ENCODE measurements around the gene EPHB1.

The EPHB1 gene

DNA sequence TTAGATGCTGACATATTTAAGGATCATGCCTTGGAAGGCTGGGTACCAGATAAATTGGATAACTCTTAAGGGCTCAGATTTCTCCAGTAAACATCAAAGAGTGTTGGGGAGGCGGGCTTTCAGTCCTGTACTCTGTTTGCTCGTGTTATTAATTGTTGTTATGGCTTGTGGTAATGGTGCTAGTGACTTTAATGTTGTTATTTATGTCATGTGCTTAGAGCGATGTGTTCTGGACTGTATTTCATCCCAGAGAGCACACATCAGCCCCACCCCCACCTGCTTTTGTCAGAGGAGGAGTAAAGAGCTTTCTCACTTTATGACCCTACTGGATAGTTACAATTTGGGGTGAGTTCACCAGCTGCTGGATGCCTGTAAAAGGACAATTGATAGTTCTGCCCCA, 386.3 kb downstream of the EPHB1 start:
- DNase-seq (ENCODE audit: low read depth in 1 of 2, low spot score in 1 of 2): no peak

DNA sequence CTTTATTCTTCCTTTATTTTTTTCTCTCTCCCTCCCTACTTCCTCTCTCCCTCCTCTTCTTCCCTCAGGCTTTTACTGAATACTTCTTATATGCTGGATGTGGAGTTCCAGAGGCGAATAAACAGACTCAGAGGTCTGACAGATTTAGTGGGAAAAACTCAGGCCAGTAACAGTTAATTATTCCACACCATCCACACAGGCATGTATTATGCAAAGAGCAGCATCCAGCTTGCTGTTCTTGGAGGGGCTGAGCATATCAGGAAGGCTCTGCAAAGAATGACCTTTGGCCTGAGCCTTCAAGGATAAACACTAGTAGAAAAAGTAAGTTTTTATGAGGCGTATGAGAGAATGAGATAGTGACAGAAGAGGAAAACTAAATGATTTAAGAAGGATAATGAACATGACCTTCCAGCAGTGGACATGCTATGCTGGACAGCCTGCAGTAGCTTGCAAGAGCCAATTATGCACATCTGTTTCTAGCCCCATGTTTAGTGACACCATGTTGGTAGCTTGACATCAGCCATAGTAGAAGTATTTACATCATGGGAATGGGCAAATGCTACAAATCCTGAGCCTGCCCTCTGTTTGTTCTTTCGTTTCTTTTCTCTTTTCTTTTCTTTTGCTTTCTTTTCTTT, 387.4 kb downstream of the EPHB1 start:
- no peak for DNase-seq (ENCODE audit: low read depth in 1 of 2, low spot score in 1 of 2)

GRCh38 chr3:135190658-135191057, 395.6 kb downstream of the EPHB1 start:
- no peak for DNase-seq (ENCODE audit: low read depth in 1 of 2, low spot score in 1 of 2)

- DNase-seq (ENCODE audit: low read depth in 1 of 2, low spot score in 1 of 2): no peak
These were observed 396.6 kb downstream of the EPHB1 start for GRCh38 chr3:135191708-135192107.

DNA sequence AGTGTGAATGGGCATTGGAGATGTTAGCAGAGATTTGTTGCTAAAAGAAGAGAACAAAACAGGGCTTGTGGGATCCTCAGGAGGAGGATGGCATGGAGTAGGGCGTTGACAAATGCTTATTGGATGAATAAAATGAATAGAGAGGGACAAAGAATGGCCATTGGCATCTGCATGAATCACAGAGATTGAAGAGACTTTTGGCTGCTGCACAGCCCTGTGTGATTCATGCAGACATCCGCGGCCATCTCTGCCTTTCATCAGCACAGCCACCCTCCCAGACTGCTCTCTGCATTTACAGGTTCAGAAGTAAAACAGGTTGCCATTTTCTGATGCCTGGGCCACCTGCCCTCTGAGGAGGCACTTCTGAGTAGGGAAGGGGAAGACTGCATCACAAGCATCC, 397.9 kb downstream of the EPHB1 start:
- DNase-seq (ENCODE audit: low read depth in 1 of 2, low spot score in 1 of 2): no peak

DNA sequence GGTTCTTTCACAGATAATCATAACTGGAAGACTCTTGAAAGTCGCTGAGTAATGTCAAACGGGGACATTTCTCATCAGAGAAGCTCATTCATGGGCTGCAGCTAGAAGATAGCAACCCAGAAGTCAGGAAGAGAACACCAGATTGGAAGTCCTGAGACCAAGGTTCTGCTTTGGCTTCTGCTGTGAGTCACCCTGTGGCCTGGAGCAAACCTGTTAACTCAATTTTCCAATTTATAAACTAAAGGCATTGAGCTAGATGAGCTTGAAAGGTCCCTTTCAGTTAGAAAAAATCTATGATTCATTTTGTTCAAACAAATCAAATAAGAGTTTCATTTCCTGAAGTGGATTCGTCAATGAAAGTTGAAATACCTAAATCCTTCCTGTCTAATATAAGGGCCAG, 402.2 kb downstream of the EPHB1 start:
- no peak for DNase-seq (ENCODE audit: low read depth in 1 of 2, low spot score in 1 of 2)

DNA sequence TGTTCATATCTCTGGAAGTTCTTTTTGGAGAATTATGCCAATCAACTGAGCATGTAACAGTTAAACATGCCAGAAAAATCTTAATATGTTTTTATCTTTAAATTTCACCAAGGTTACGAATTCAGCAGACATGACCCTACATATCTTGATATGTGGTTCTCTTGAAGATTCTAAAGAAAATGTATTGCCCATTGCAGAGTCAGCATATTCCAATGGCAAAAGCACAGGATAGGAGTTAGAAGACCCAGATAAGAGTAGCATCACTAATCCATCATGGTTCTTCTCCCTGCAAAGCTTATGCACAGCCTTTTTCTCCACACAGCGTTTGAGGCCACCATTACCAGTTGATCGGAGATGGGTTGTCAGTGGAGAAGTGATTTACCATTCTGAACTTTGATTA, 402.8 kb downstream of the EPHB1 start:
- no peak for DNase-seq (ENCODE audit: low read depth in 1 of 2, low spot score in 1 of 2)

DNA sequence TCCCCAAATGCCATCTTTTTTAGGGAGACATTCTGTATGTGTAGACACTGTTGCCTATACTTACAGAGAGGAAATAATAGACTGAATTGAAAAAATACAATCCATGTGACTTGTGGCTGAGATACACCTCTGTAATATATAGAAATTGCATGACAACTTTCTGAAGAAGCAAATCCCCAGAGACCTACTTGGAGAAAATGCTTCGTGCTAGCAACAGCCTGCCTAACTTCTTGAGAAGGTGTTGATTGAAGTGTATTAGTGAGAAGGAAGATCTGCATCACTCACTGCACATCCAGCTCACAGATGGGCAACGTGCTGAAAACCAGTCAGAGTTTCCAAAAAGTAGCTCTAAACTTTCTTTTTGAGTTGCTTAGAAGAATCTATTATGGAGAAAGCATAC, 404.1 kb downstream of the EPHB1 start:
- no peak for DNase-seq (ENCODE audit: low read depth in 1 of 2, low spot score in 1 of 2)

DNA sequence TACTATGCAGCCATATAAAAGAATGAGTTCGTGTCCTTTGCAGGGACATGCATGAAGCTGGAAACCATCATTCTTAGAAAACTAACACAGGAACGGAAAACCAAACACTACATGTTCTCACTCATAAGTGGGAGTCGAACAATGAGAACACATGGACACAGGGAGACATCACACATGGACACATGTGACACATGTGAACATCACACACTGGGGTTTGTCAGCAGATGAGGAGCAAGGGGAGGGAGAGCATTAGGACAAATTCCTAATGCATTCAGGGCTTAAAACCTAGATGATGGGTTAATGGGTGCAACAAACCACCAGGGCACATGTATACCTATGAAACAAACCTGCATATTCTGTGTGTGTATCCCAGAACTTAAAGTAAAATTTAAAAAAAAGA, 408.0 kb downstream of the EPHB1 start:
- no peak for DNase-seq (ENCODE audit: low read depth in 1 of 2, low spot score in 1 of 2)

- no peak for DNase-seq (ENCODE audit: low read depth in 1 of 2, low spot score in 1 of 2)
These were observed 418.2 kb downstream of the EPHB1 start for GRCh38 chr3:135213213-135213612.

GRCh38 chr3:135213822-135214221, 418.8 kb downstream of the EPHB1 start:
- no peak for DNase-seq (ENCODE audit: low read depth in 1 of 2, low spot score in 1 of 2)

DNA sequence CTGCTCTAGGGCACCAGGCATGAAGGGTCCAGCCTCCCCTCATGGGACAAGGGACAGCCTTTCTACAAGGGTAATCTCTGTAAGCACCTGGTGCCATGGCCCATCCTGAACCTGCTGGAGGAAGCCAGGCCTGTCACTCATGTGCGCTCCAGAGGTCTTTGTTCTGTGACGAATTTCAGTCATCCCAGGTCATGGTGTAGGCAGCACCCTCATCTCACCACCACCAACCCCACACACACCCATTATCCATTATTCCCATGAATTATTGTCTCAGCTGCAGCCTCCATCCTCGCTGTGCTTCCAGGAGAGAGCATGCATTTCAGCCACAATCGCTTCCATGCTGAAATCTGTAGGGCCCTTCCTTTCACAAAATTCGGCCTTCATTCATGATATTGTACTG, 419.3 kb downstream of the EPHB1 start:
- no peak for DNase-seq (ENCODE audit: low read depth in 1 of 2, low spot score in 1 of 2)

DNA sequence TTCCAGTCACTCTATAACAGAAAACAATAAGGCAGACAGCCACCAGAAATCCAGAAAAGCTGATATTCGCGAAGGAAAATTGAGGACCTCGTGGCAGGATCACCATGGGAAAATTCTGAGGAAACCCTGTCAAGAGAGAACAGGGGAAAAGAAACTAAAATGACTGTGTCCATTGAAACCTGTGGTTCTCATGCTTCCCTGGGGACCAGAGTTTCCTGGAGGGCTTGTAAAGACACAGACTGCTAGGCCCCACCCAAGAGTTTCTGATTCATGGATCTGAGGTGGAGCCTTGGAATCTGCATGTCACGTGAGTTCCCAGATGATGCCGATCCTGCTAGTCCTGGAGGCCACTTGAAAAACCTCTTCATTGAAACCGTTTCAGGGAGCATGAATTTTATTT, 420.5 kb downstream of the EPHB1 start:
- no peak for DNase-seq (ENCODE audit: low read depth in 1 of 2, low spot score in 1 of 2)

DNA sequence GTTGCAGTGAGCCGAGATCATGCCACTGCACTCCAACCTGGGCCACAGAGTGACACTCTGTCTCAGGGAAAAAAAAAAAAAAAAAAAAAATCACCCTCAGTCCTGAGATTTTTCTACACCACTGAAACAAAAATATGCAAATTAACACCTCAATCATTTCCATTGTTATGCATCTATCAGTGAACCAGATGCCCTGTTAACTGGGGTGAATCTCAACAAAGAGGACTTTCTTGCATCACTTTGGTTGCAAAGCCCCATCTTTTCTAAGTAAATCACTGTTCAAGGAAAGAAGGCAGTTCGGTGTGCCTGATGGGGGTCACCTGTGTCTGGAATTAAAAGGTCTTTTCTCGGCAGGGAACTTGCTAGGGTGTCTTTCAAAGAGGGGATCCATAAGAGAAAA, 421.6 kb downstream of the EPHB1 start:
- no peak for DNase-seq (ENCODE audit: low read depth in 1 of 2, low spot score in 1 of 2)

- DNase-seq (ENCODE audit: low read depth in 1 of 2, low spot score in 1 of 2): no peak
These were observed 422.7 kb downstream of the EPHB1 start for GRCh38 chr3:135217730-135218129.

- no peak for DNase-seq (ENCODE audit: low read depth in 1 of 2, low spot score in 1 of 2)
These were observed 423.2 kb downstream of the EPHB1 start for GRCh38 chr3:135218304-135218703.

DNA sequence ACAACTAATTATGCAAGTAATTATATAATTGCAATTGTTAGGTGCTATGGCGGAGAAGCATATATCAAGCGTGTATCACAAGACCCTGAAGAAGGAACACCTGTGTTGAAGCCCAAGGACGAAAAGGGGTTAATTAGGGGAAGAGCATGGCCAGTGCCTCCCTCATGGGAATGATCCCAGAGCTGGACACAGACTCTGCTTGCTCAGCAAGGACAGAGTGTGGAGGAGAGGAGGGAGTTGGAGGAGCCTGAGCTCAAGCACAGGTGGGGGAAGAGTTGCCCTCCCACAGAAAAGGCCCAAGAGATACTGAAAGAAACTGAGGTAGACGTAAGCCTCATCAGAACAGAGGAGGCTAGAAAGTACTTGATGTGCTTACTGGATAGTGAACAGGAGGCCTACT, 423.7 kb downstream of the EPHB1 start:
- DNase-seq (ENCODE audit: low read depth in 1 of 2, low spot score in 1 of 2): no peak

- no peak for DNase-seq (ENCODE audit: low read depth in 1 of 2, low spot score in 1 of 2)
These were observed 429.8 kb downstream of the EPHB1 start for GRCh38 chr3:135224815-135225362.

GRCh38 chr3:135226057-135226456, 431.0 kb downstream of the EPHB1 start:
- no peak for DNase-seq (ENCODE audit: low read depth in 1 of 2, low spot score in 1 of 2)

DNA sequence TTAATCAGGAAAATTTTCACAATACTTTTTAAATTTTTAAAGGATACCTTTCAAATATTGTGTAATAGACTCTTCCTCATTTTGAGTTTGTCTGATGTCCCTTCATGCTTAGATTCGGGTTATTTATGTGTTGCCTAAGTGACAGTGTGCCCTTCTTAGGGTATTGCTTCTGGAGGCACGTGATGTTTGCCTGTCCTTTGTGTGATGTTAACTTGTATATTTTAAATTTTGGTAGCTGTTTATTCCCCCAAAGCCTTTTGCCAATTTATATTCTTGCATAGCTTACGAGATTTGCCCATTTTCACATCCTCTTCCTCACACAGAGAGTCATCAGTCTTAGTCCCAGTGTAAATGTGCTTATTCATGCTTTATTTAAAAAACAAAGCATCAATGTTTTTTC, 433.1 kb downstream of the EPHB1 start:
- DNase-seq (ENCODE audit: low read depth in 1 of 2, low spot score in 1 of 2): no peak

DNA sequence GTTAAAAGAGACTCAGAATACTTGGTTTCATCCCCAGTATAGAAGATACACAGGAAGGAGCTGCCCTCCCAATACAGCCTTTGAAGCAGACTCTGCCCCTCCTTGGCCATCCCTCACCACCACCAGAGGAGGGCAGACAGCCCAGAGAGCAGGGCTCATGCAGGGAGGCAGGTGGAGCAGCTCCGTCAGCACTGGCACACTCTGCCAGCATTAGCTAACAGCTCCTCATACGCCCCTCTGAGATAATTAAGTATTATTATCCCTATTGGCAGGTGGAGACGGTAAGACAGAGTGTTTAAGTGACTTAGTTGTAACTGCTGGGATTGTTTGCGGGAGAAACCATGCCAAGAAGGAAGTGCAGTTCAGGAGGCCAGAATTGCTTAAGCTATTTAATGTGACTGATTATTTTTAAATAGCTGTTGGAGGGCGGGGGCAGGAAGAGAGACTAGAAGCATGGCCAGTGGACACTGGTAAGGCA, 434.0 kb downstream of the EPHB1 start:
- DNase-seq (ENCODE audit: low read depth in 1 of 2, low spot score in 1 of 2): no peak

DNA sequence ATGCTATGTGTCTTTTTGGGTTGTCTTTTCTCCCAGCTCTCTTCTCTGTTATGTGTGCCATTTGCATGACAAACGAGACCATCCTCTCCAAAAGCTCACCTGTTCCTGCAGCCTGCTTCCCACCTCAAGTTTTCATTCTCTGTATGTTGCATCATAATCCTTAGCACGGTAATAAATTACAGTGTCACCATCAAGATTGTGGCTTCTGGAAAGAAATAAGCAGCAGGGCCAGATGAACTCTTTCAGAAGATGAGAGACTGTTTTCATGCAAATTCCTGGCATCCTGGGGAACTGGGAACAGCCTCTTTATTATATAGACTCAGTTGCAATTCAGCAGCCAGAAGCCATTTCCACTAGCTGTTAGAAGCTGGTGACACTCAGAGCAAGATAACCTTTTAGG, 436.7 kb downstream of the EPHB1 start:
- no peak for DNase-seq (ENCODE audit: low read depth in 1 of 2, low spot score in 1 of 2)

DNA sequence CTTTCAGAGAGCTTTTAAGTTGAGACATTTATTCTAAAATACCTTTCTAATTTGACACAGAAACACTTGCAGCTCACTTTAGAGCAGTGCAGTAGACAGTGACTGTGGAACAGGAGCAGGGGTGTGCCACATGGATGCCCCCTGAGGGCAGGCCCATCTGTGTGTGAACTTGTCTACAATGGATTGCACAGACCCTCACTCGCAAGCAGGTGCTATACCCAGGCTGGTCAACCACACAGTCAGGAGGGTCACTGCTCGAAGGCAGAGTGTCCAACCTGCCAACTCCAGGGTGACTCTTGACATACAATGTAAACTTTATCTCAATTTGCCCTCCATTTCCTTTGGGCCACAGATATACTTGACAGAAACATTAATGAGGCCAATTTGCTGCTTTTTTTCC, 437.2 kb downstream of the EPHB1 start:
- DNase-seq (ENCODE audit: low read depth in 1 of 2, low spot score in 1 of 2): no peak
